ENCODE results near the gene SLC35F1.

DNA sequence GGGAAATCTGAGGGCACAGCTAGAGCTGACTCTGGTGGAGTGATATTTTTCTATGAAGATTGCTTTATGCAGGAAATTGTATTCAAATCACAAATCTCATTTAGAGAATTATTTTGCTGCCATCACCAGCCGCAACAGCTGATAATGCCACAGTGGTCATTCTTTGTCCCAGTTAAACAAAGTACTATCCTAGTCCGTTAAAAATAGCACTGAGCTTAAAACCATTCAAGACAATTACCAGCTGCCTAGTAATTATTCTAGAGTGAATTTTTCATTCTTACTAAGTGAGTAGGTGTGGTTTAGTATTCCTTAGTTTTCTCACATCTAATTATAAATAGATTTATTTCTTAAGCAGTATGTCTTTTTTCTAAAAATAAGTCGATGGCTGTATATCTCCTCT lies 190.5 kb downstream of the SLC35F1 start:
- TF ChIP-seq, protein P1, sequence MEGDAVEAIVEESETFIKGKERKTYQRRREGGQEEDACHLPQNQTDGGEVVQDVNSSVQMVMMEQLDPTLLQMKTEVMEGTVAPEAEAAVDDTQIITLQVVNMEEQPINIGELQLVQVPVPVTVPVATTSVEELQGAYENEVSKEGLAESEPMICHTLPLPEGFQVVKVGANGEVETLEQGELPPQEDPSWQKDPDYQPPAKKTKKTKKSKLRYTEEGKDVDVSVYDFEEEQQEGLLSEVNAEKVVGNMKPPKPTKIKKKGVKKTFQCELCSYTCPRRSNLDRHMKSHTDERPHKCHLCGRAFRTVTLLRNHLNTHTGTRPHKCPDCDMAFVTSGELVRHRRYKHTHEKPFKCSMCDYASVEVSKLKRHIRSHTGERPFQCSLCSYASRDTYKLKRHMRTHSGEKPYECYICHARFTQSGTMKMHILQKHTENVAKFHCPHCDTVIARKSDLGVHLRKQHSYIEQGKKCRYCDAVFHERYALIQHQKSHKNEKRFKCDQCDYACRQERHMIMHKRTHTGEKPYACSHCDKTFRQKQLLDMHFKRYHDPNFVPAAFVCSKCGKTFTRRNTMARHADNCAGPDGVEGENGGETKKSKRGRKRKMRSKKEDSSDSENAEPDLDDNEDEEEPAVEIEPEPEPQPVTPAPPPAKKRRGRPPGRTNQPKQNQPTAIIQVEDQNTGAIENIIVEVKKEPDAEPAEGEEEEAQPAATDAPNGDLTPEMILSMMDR (IDR thresholded peaks at IDR 0.05): no peak
- no peak for TF ChIP-seq EP300 (IDR thresholded peaks at IDR 0.05)

Data from upper lobe of left lung (tissue), 4 donors.